GM12878 (cell line): ENCODE results near the gene CCDC71L. TPM values are rescaled to one million over a fixed set of nuclear protein-coding genes. Genes with fewer than 3 reads are reported as not detected.

ENCODE experiments used
- ATAC-seq: fragments of 200-7000 bp; cut with Tn5 transposase; 3 replicates; pipeline ENCODE4 v1.9.1; 2020; ENCODE audit warnings: mild to moderate bottlenecking, moderate library complexity
- BruUV-seq: library from RNA; stranded (reverse); fragments of 400-500 nt; replicated peaks from 2 replicates; lab custom pipeline; 2021; lab: Mats Ljungman, UMichigan
- CTCF ChIA-PET: fragments of 300-600 bp; sonication (Branson Sonifier 250); formaldehyde crosslinking; extraction: SDS; loops from one replicate; lab custom pipeline; 2021; ENCODE audit warnings: inconsistent platforms; lab: Yijun Ruan, JAX
- POLR2A ChIA-PET: fragments of 350-600 bp; formaldehyde crosslinking; extraction: SDS; loops from one replicate; lab custom pipeline; 2021; ENCODE audit warnings: inconsistent platforms; lab: Charles Lee
- RAD21 ChIA-PET: fragments of 300-600 bp; sonication (Branson Sonifier 250); formaldehyde crosslinking; loops from one replicate; lab custom pipeline; 2023; ENCODE audit warnings: antibody characterized with exemption; ENCODE audit not compliant: unreplicated experiment; lab: Charles Lee
- SMC1A ChIA-PET: fragments of 300-600 bp; sonication (Branson Sonifier 250); formaldehyde crosslinking; loops from one replicate; lab custom pipeline; 2023; ENCODE audit not compliant: unreplicated experiment, uncharacterized antibody; lab: Charles Lee
- DNase-seq: peaks from one replicate; pipeline ENCODE4 v3.0.0-alpha.2; 2011; ENCODE audit warnings: low read depth, low spot score
- FAIRE-seq: peaks from 3 replicates; lab custom pipeline; 2011; peaks lifted over from hg19 to GRCh38; lab: Jason Lieb, UNC
- H2AFZ ChIP-seq: 2 replicates; pipeline ENCODE4 v1.6.0; 2011; ENCODE audit warnings: low read depth, low read length, control low read depth; ENCODE audit not compliant: control insufficient read depth
- H3K27ac ChIP-seq: 2 replicates; pipeline ENCODE4 v1.5.1; 2011; ENCODE audit warnings: control low read depth; ENCODE audit not compliant: control insufficient read depth, insufficient read depth
- H3K27me3 ChIP-seq, 2 experiments: replicated peaks in 1 of 2; 2 replicates each; pipeline versions ENCODE4 v1.6.0 to v1.6.1; 2011; ENCODE audit warnings: low read length in 1 of 2; ENCODE audit not compliant: control insufficient read depth in 2 of 2, insufficient read depth in 2 of 2
- H3K36me3 ChIP-seq, 2 experiments: 2 replicates each; pipeline ENCODE4 v1.5.1; 2011; ENCODE audit warnings: low read length in 1 of 2; ENCODE audit not compliant: control insufficient read depth in 2 of 2, insufficient read depth in 2 of 2
- H3K4me1 ChIP-seq: 2 replicates; pipeline ENCODE4 v1.6.1; 2011; ENCODE audit warnings: mild to moderate bottlenecking, low read length, moderate library complexity, mixed read lengths; ENCODE audit not compliant: control insufficient read depth, insufficient read depth
- H3K4me2 ChIP-seq: 2 replicates; pipeline ENCODE4 v1.6.0; 2011; ENCODE audit warnings: control low read depth; ENCODE audit not compliant: control insufficient read depth, insufficient read depth
- H3K4me3 ChIP-seq: fragments of 200-600 bp; sonication (generic); 2 replicates; pipeline ENCODE4 v1.5.1; 2016
- H3K79me2 ChIP-seq: 2 replicates; pipeline ENCODE4 v1.6.0; 2011; ENCODE audit warnings: low read length; ENCODE audit not compliant: control insufficient read depth, insufficient read depth
- H3K9ac ChIP-seq: 2 replicates; pipeline ENCODE4 v1.8.0; 2011; ENCODE audit warnings: low read length, control low read depth, mixed read lengths; ENCODE audit not compliant: control insufficient read depth, insufficient read depth
- H3K9me3 ChIP-seq: replicated peaks from 3 replicates; pipeline ENCODE4 v1.5.1; 2011; ENCODE audit warnings: mild to moderate bottlenecking, low read length; ENCODE audit not compliant: control insufficient read depth, insufficient read depth
- H4K20me1 ChIP-seq: 2 replicates; pipeline ENCODE4 v1.6.0; 2011; ENCODE audit not compliant: control insufficient read depth, insufficient read depth
- IKZF1 ChIP-seq: fragments of 450-650 bp; conservative IDR thresholded peaks from 2 replicates; pipeline ENCODE4 v1.6.1; 2017; ENCODE audit warnings: antibody characterized with exemption, mild to moderate bottlenecking
- IKZF2 ChIP-seq, 2 experiments: fragments of 450-650 bp; IDR thresholded peaks; 2 replicates each; pipeline ENCODE4 v1.6.1; 2017; ENCODE audit warnings: mild to moderate bottlenecking in 2 of 2, moderate library complexity in 2 of 2
- MYB ChIP-seq: fragments of 150-350 bp; IDR thresholded peaks from 2 replicates; pipeline ENCODE4 v1.6.1; 2014; ENCODE audit warnings: mild to moderate bottlenecking, low read depth, low read length, borderline replicate concordance
- MYC ChIP-seq: IDR thresholded peaks from 2 replicates; pipeline ENCODE4 v1.6.1; 2011; ENCODE audit warnings: mild to moderate bottlenecking, low read length, moderate library complexity, inconsistent platforms; ENCODE audit not compliant: insufficient read depth, insufficient replicate concordance, insufficient read length, severe bottlenecking
- NFYB ChIP-seq: IDR thresholded peaks from 2 replicates; pipeline ENCODE4 v1.6.1; 2011; ENCODE audit warnings: low read depth, mild to moderate bottlenecking, low read length, improper control_type of control experiment, moderate library complexity; ENCODE audit not compliant: insufficient read depth
- PAX8 ChIP-seq: fragments of 450-650 bp; IDR thresholded peaks from 2 replicates; pipeline ENCODE4 v1.6.1; 2017; ENCODE audit warnings: mild to moderate bottlenecking, moderate library complexity
- SPI1 ChIP-seq: IDR thresholded peaks from 2 replicates; pipeline ENCODE4 v1.6.1; 2011; ENCODE audit warnings: low read depth, mild to moderate bottlenecking, low read length, moderate library complexity, borderline replicate concordance; ENCODE audit not compliant: insufficient read depth
- ZNF24 ChIP-seq: fragments of 450-650 bp; IDR thresholded peaks from 2 replicates; pipeline ENCODE4 v1.6.1; 2017; ENCODE audit warnings: antibody characterized with exemption, mild to moderate bottlenecking
- ZNF274 ChIP-seq: IDR thresholded peaks from one replicate; pipeline ENCODE4 v1.8.0; 2011; ENCODE audit not compliant: insufficient read length, insufficient read depth
- WGBS: methylation state at CpG from one replicate; pipeline ENCODE4 v1.1.6; 2016; ENCODE audit warnings: low lambda C conversion rate; ENCODE audit not compliant: insufficient replicate concordance, insufficient coverage; ENCODE audit errors: missing lambda C conversion rate; 5-methylcytosine and 5-hydroxymethylcytosine counted together
- in situ Hi-C: fragments of 300-500 bp; cut with MboI; formaldehyde crosslinking; loops from 9 replicates; pipeline ENCODE4 v1.14.3; 2018; ENCODE audit warnings: mixed read lengths
- intact Hi-C: fragments of 100-400 bp; cut with micrococcal nuclease; formaldehyde crosslinking; loops from one replicate; pipeline ENCODE4 v1.14.2; 2022; ENCODE audit not compliant: unreplicated experiment
- polyA plus RNA-seq, 11 experiments: library from polyadenylated mRNA; depleted of rRNA in 4 of 11; unstranded in 6 of 11; stranded (reverse) in 5 of 11; fragments of >200 nt; fragmentation: Nextera tagmentation in 4 of 11; fragmentation: Illumina TruSeq in 1 of 11; extraction: Ambion mirVana in 4 of 11; extraction: Trizol in 1 of 11; gene quantifications; 1 replicate in 1 of 11; 2 replicates in 10 of 11; pipeline versions ENCODE4 v1.2.1 to v1.2.3, GENCODE V29; 2011 to 2016; ENCODE audit warnings: inconsistent platforms in 2 of 11, missing spikeins in 2 of 11, low read depth in 1 of 11
- total RNA-seq, 4 experiments: library from RNA; depleted of rRNA in 3 of 4; stranded (reverse); fragments of >200 nt in 3 of 4; fragmentation: Illumina TruSeq in 1 of 4; extraction: Trizol in 1 of 4; gene quantifications; 2 replicates each; pipeline versions ENCODE4 v1.2.1 to v1.2.3, GENCODE V29; 2013 to 2021
- TF ChIP-seq, protein P1 (sequence below): fragments of 450-650 bp; formaldehyde crosslinking; IDR thresholded peaks from 2 replicates; pipeline ENCODE4 v1.5.0; 2022; ENCODE audit warnings: mild to moderate bottlenecking, missing genetic modification characterization
- TF ChIP-seq, protein P2 (sequence below): IDR thresholded peaks from 2 replicates; pipeline ENCODE4 v1.6.1; 2012; ENCODE audit warnings: low read depth, low read length, improper control_type of control experiment
- TF ChIP-seq, protein P3 (sequence below): fragments of 450-650 bp; IDR thresholded peaks from 2 replicates; pipeline ENCODE4 v1.6.1; 2017; ENCODE audit warnings: borderline replicate concordance
- TF ChIP-seq, protein P4 (sequence below): fragments of 450-650 bp; IDR thresholded peaks from 2 replicates; pipeline ENCODE4 v1.6.1; 2016; ENCODE audit warnings: mild to moderate bottlenecking
- TF ChIP-seq, protein P5 (sequence below): IDR thresholded peaks from 2 replicates; pipeline ENCODE4 v1.6.1; 2011; ENCODE audit warnings: mild to moderate bottlenecking, low read depth, low read length, moderate library complexity; ENCODE audit not compliant: insufficient replicate concordance

The CCDC71L gene
- total and polyA plus RNA-seq, 10 of the 15 experiments (the other 5 are each of a cell fraction or from before 2014, with no cell fraction given) = 1.1 to 20.7 (median 3.8) TPM

DNA sequence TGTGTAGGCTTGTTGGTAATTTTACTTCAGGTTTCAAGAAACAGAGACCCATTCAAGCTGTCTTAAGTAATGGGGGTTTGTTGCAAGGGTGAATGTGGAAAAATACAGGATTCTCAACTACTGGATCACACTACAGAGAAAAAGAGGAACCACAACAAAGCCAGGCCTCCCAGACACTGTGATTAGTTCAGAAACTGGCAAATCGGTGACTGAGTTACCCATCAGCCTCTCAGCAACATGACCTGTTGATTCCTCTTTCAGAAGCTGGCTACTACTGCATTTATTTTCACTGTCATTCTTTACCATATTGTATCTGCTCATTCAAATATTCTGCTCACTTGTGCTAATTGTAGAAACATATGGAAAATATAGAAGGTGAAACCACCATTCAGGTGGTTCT is 16.0 kb downstream of the CCDC71L start:
- H3K27me3 ChIP-seq = no peaks in the 10 kb centered on the region
- BruUV-seq = no TSS peak
- H3K4me3 ChIP-seq = no peak overlapping the region
- TF ChIP-seq NFYB (peak; percentile 84), MYC (no peak), ZNF24 (no peak), MYB (no peak), ZNF274 (no peak), IKZF2 (IDR thresholded peaks at IDR 0.05) (no peak), SPI1 (peak; percentile 53), IKZF1 (0 out of 2 replicates have a peak, but pooled peaks have one; percentile 22), PAX8 (no peak)
- TF ChIP-seq, protein P1, sequence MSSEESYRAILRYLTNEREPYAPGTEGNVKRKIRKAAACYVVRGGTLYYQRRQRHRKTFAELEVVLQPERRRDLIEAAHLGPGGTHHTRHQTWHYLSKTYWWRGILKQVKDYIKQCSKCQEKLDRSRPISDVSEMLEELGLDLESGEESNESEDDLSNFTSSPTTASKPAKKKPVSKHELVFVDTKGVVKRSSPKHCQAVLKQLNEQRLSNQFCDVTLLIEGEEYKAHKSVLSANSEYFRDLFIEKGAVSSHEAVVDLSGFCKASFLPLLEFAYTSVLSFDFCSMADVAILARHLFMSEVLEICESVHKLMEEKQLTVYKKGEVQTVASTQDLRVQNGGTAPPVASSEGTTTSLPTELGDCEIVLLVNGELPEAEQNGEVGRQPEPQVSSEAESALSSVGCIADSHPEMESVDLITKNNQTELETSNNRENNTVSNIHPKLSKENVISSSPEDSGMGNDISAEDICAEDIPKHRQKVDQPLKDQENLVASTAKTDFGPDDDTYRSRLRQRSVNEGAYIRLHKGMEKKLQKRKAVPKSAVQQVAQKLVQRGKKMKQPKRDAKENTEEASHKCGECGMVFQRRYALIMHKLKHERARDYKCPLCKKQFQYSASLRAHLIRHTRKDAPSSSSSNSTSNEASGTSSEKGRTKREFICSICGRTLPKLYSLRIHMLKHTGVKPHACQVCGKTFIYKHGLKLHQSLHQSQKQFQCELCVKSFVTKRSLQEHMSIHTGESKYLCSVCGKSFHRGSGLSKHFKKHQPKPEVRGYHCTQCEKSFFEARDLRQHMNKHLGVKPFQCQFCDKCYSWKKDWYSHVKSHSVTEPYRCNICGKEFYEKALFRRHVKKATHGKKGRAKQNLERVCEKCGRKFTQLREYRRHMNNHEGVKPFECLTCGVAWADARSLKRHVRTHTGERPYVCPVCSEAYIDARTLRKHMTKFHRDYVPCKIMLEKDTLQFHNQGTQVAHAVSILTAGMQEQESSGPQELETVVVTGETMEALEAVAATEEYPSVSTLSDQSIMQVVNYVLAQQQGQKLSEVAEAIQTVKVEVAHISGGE (CRISPR knock-in tag) = no peak
- TF ChIP-seq, protein P2, sequence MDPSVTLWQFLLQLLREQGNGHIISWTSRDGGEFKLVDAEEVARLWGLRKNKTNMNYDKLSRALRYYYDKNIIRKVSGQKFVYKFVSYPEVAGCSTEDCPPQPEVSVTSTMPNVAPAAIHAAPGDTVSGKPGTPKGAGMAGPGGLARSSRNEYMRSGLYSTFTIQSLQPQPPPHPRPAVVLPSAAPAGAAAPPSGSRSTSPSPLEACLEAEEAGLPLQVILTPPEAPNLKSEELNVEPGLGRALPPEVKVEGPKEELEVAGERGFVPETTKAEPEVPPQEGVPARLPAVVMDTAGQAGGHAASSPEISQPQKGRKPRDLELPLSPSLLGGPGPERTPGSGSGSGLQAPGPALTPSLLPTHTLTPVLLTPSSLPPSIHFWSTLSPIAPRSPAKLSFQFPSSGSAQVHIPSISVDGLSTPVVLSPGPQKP = no peak
- TF ChIP-seq, protein P3, sequence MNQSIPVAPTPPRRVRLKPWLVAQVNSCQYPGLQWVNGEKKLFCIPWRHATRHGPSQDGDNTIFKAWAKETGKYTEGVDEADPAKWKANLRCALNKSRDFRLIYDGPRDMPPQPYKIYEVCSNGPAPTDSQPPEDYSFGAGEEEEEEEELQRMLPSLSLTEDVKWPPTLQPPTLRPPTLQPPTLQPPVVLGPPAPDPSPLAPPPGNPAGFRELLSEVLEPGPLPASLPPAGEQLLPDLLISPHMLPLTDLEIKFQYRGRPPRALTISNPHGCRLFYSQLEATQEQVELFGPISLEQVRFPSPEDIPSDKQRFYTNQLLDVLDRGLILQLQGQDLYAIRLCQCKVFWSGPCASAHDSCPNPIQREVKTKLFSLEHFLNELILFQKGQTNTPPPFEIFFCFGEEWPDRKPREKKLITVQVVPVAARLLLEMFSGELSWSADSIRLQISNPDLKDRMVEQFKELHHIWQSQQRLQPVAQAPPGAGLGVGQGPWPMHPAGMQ = no peak
- TF ChIP-seq, protein P4, sequence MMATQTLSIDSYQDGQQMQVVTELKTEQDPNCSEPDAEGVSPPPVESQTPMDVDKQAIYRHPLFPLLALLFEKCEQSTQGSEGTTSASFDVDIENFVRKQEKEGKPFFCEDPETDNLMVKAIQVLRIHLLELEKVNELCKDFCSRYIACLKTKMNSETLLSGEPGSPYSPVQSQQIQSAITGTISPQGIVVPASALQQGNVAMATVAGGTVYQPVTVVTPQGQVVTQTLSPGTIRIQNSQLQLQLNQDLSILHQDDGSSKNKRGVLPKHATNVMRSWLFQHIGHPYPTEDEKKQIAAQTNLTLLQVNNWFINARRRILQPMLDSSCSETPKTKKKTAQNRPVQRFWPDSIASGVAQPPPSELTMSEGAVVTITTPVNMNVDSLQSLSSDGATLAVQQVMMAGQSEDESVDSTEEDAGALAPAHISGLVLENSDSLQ = peak; percentile 74
- TF ChIP-seq, protein P5, sequence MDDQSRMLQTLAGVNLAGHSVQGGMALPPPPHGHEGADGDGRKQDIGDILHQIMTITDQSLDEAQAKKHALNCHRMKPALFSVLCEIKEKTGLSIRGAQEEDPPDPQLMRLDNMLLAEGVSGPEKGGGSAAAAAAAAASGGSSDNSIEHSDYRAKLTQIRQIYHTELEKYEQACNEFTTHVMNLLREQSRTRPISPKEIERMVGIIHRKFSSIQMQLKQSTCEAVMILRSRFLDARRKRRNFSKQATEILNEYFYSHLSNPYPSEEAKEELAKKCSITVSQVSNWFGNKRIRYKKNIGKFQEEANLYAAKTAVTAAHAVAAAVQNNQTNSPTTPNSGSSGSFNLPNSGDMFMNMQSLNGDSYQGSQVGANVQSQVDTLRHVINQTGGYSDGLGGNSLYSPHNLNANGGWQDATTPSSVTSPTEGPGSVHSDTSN = peak; percentile 18
- ChIA-PET SMC1A (interaction anchor here (1.2 to 2.4 kb wide), 2 partner anchors 9 to 102 kb away, joined by 5 to 10 read pairs; no protein-coding TSS in a partner anchor), POLR2A (no interaction called here), RAD21 (interaction anchor here (1.4 kb wide), 1 partner anchor 46 kb away, joined by 4 read pairs; no protein-coding TSS in a partner anchor), CTCF (interaction anchor here (1.0 to 3.9 kb wide), 4 partner anchors 10 to 102 kb away, joined by 3 to 16 read pairs (median 5); no protein-coding TSS in a partner anchor)
- no peaks in the 10 kb centered on the region for H3K4me1 ChIP-seq
- H3K9ac ChIP-seq = no peak overlapping the region
- DNase-seq = no peak
- no peak overlapping the region for H2AFZ ChIP-seq
- FAIRE-seq = no peak
- in situ Hi-C loops (no loop called here), intact Hi-C loops (no loop called here)
- H4K20me1 ChIP-seq = no peaks in the 10 kb centered on the region
- no peak overlapping the region for H3K4me2 ChIP-seq
- no peak overlapping the region for H3K27ac ChIP-seq
- 0% methylated on average over 1 of the region's 1 CpG for WGBS
- no peaks in the 10 kb centered on the region for H3K36me3 ChIP-seq
- peak; percentile 89 for ATAC-seq
- H3K9me3 ChIP-seq = no peaks in the 10 kb centered on the region
- H3K79me2 ChIP-seq = no peaks in the 10 kb centered on the region
